ENCODE results near the gene CORO2A. TPM values are rescaled to one million over a fixed set of nuclear protein-coding genes. Genes with fewer than 3 reads are reported as not detected.

Gene CORO2A
- total RNA-seq, 2 experiments from 2014 or later: 6.8 to 8.5 TPM

DNA sequence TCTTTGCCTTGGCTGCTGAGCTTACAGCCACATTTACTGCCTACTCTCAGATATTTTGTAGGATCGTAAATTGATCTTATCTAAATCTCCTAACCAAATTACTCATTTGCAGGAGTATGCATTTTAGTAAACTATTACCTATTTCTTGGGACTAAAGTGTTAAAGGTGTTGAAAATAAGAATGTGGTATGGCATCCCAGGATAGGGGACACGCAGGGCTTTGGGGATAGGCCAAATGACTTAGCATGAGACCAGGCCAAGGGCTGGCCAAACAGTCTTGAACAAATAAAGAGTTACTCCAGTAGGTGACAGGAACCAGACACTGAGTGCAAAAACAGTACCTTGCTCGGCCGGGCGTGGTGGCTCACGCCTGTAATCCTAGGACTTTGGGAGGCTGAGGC, 37.9 kb upstream of the CORO2A start:
- Mint-ChIP-seq H3K4me3 (no peak overlapping the region), H3K27me3 (no peaks in the 10 kb centered on the region), H3K4me1 (ENCODE audit: low read depth) (no peaks in the 10 kb centered on the region), H3K9me3 (no peaks in the 10 kb centered on the region), H3K36me3 (ENCODE audit: low read depth) (peaks cover 73% of the 10 kb centered on the region), H3K27ac (no peak overlapping the region)
- ChIA-PET POLR2A (no interaction called here), CTCF (no interaction called here)
- intact Hi-C loops (cut with DNase I, micrococcal nuclease): no loop called here
- Histone ChIP-seq H3K36me3 (ENCODE audit: insufficient read depth, low read length) (peaks cover 58% of the 10 kb centered on the region), H3K4me1 (ENCODE audit: insufficient read depth, low read length) (no peaks in the 10 kb centered on the region), H3K9me3 (ENCODE audit: control insufficient read depth in 1 of 2, insufficient read depth in 1 of 2, low read length in 2 of 2) (no peaks in the 10 kb centered on the region), H3K27me3 (ENCODE audit: control insufficient read depth in 1 of 2, insufficient read depth in 2 of 2, low read length in 2 of 2) (no peaks in the 10 kb centered on the region), H3K4me3 (ENCODE audit: low read length) (no peak overlapping the region), H3K27ac (ENCODE audit: low read depth in 1 of 2, low read length in 2 of 2) (no peak overlapping the region)
- no peak for DNase-seq
- no peak for TF ChIP-seq CTCF (IDR thresholded peaks at IDR 0.05)
- ATAC-seq (ENCODE audit: poor library complexity): no peak

GRCh38 chr9:98229620-98230019, 37.2 kb upstream of the CORO2A start:
- DNase-seq (no peak), ATAC-seq (ENCODE audit: poor library complexity) (no peak)
- peaks cover 70% of the 10 kb centered on the region for H3K36me3 Mint-ChIP-seq (ENCODE audit: low read depth)
- no peaks in the 10 kb centered on the region for H3K4me1 Mint-ChIP-seq (ENCODE audit: low read depth)
- H3K36me3 ChIP-seq (ENCODE audit: insufficient read depth, low read length): peaks cover 63% of the 10 kb centered on the region
- no peaks in the 10 kb centered on the region for H3K4me1 ChIP-seq (ENCODE audit: insufficient read depth, low read length)
- no peak overlapping the region for H3K27ac Mint-ChIP-seq
- ChIA-PET POLR2A (no interaction called here), CTCF (no interaction called here)
- TF ChIP-seq CTCF (IDR thresholded peaks at IDR 0.05): no peak
- no peak overlapping the region for H3K4me3 Mint-ChIP-seq
- H3K27me3 ChIP-seq (ENCODE audit: control insufficient read depth in 1 of 2, insufficient read depth in 2 of 2, low read length in 2 of 2): no peaks in the 10 kb centered on the region
- intact Hi-C loops (cut with DNase I, micrococcal nuclease): no loop called here
- no peaks in the 10 kb centered on the region for H3K27me3 Mint-ChIP-seq
- H3K27ac ChIP-seq (ENCODE audit: low read depth in 1 of 2, low read length in 2 of 2): no peak overlapping the region
- H3K9me3 ChIP-seq (ENCODE audit: control insufficient read depth in 1 of 2, insufficient read depth in 1 of 2, low read length in 2 of 2): no peaks in the 10 kb centered on the region
- H3K9me3 Mint-ChIP-seq: no peaks in the 10 kb centered on the region
- H3K4me3 ChIP-seq (ENCODE audit: low read length): no peak overlapping the region

DNA sequence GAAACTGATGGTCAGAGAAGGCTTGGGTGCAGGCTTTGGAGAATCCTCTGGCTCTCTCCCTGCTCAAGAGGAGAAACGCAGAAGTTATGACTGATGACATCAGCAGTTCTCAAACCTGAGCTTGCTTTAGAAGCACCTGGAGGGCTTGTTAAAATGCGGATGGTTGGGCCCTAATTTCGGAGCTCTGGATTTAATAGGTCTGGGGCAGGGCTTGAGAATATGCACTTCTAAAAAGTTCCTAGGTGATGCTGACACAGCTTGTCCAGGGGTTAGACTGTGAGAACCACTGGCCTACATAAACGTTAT, 36.6 kb upstream of the CORO2A start:
- Histone ChIP-seq H3K36me3 (ENCODE audit: insufficient read depth, low read length) (peaks cover 60% of the 10 kb centered on the region), H3K27ac (ENCODE audit: low read depth in 1 of 2, low read length in 2 of 2) (no peak overlapping the region), H3K9me3 (ENCODE audit: control insufficient read depth in 1 of 2, insufficient read depth in 1 of 2, low read length in 2 of 2) (no peaks in the 10 kb centered on the region), H3K4me3 (ENCODE audit: low read length) (no peak overlapping the region), H3K4me1 (ENCODE audit: insufficient read depth, low read length) (no peaks in the 10 kb centered on the region), H3K27me3 (ENCODE audit: control insufficient read depth in 1 of 2, insufficient read depth in 2 of 2, low read length in 2 of 2) (no peaks in the 10 kb centered on the region)
- Mint-ChIP-seq H3K4me1 (ENCODE audit: low read depth) (no peaks in the 10 kb centered on the region), H3K27me3 (no peaks in the 10 kb centered on the region), H3K9me3 (no peaks in the 10 kb centered on the region), H3K36me3 (ENCODE audit: low read depth) (peaks cover 68% of the 10 kb centered on the region), H3K4me3 (no peak overlapping the region), H3K27ac (no peak overlapping the region)
- TF ChIP-seq CTCF (IDR thresholded peaks at IDR 0.05): no peak
- ChIA-PET POLR2A (no interaction called here), CTCF (no interaction called here)
- ATAC-seq (ENCODE audit: poor library complexity) (no peak), DNase-seq (no peak)
- intact Hi-C loops (cut with DNase I, micrococcal nuclease): no loop called here
